ENCODE results near the gene ACSBG1. TPM values are rescaled to one million over a fixed set of nuclear protein-coding genes. Genes with fewer than 3 reads are reported as not detected.

Gene ACSBG1
- total and polyA plus RNA-seq, 10 of the 15 experiments (the other 5 are each of a cell fraction or from before 2014, with no cell fraction given) = 0.11 to 0.75 (median 0.42) TPM

DNA sequence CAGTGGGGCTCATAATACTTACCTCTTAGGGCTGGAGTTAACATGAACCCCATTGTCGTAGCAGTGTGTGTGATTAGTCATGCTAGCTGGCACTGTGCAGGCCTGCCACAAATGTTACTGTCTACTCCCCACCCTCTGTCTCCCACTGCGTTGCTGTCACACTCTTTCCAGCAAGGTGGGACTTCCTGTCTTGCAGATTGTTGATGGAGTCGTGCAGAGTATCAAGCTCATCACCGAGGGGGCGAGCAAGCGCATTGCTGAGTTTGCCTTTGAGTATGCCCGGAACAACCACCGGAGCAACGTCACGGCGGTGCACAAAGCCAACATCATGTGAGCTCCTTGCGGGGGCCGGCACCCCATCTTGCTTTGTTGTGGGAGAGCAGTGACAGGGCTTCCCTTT, 72.3 kb downstream of the ACSBG1 start (continued):
- TF ChIP-seq RAD51 (IDR thresholded peaks at IDR 0.05) (no peak), HDAC2 (IDR thresholded peaks at IDR 0.05) (no peak), ETV6 (conservative IDR thresholded peaks at IDR 0.05 in 1 of 2, IDR thresholded peaks at IDR 0.05 in 1 of 2; ENCODE audit: borderline replicate concordance in 1 of 2, low read depth in 1 of 2) (no peak), NFXL1 (IDR thresholded peaks at IDR 0.05; ENCODE audit: borderline replicate concordance) (no peak), MTA3 (IDR thresholded peaks at IDR 0.05; ENCODE audit: borderline replicate concordance, low read length) (no peak), RFX5 (IDR thresholded peaks at IDR 0.05; ENCODE audit: low read depth, low read length) (no peak), EZH2 (IDR thresholded peaks at IDR 0.05; ENCODE audit: borderline replicate concordance, control insufficient read depth, low read depth, low read length) (no peak), IRF5 (IDR thresholded peaks at IDR 0.05; ENCODE audit: borderline replicate concordance) (no peak), SRF (IDR thresholded peaks at IDR 0.05; ENCODE audit: low read depth in 2 of 2, low read length in 2 of 2) (no peak), HCFC1 (IDR thresholded peaks at IDR 0.05; ENCODE audit: low read length) (no peak)
- TF ChIP-seq, protein P1, sequence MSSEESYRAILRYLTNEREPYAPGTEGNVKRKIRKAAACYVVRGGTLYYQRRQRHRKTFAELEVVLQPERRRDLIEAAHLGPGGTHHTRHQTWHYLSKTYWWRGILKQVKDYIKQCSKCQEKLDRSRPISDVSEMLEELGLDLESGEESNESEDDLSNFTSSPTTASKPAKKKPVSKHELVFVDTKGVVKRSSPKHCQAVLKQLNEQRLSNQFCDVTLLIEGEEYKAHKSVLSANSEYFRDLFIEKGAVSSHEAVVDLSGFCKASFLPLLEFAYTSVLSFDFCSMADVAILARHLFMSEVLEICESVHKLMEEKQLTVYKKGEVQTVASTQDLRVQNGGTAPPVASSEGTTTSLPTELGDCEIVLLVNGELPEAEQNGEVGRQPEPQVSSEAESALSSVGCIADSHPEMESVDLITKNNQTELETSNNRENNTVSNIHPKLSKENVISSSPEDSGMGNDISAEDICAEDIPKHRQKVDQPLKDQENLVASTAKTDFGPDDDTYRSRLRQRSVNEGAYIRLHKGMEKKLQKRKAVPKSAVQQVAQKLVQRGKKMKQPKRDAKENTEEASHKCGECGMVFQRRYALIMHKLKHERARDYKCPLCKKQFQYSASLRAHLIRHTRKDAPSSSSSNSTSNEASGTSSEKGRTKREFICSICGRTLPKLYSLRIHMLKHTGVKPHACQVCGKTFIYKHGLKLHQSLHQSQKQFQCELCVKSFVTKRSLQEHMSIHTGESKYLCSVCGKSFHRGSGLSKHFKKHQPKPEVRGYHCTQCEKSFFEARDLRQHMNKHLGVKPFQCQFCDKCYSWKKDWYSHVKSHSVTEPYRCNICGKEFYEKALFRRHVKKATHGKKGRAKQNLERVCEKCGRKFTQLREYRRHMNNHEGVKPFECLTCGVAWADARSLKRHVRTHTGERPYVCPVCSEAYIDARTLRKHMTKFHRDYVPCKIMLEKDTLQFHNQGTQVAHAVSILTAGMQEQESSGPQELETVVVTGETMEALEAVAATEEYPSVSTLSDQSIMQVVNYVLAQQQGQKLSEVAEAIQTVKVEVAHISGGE (CRISPR knock-in tag; IDR thresholded peaks at IDR 0.05) = no peak

Data from GM12878 (cell line).